ENCODE measurements around the gene BDP1. TPM values are rescaled to one million over a fixed set of nuclear protein-coding genes. Genes with fewer than 3 reads are reported as not detected.

BDP1 gene
- total RNA-seq, 1 donor from 2014 or later = 20.9 TPM

DNA sequence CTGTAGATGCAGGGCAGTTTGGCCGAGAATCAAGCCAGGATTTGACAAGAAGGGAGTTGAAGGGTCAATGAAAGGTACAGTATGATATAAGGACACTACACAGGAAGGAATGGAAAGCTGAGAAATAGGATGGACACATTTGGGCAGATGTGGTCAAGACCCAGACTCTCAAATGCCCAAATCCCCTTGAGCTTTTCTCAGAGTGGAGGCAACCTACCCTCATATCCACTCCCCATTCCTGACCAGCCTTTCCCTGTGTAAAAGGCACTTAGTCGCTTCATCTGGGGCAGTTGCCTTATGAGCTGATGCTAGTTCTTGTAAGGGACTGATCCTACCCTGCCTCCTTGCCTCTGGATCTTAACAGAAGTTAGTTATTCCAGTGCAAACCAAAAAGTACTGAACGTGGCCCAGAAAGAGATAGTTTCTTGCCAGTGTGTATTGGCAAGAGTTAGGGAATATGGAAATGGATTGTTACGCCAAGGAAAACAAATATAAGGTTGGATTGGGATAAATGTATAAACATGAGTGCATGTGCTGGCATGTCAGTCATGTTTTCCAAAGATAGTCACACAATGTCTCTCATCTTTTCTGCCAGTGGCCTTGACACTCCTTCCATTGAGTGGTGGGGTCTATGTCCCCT, 127.6 kb downstream of the BDP1 start:
- peaks cover 2% of the 10 kb centered on the region for H3K27me3 Mint-ChIP-seq (ENCODE audit: unreplicated experiment)
- H3K4me1 Mint-ChIP-seq (ENCODE audit: unreplicated experiment) = peaks cover 3% of the 10 kb centered on the region
- H3K36me3 Mint-ChIP-seq (ENCODE audit: low read depth, unreplicated experiment) = peaks cover 10% of the 10 kb centered on the region

DNA sequence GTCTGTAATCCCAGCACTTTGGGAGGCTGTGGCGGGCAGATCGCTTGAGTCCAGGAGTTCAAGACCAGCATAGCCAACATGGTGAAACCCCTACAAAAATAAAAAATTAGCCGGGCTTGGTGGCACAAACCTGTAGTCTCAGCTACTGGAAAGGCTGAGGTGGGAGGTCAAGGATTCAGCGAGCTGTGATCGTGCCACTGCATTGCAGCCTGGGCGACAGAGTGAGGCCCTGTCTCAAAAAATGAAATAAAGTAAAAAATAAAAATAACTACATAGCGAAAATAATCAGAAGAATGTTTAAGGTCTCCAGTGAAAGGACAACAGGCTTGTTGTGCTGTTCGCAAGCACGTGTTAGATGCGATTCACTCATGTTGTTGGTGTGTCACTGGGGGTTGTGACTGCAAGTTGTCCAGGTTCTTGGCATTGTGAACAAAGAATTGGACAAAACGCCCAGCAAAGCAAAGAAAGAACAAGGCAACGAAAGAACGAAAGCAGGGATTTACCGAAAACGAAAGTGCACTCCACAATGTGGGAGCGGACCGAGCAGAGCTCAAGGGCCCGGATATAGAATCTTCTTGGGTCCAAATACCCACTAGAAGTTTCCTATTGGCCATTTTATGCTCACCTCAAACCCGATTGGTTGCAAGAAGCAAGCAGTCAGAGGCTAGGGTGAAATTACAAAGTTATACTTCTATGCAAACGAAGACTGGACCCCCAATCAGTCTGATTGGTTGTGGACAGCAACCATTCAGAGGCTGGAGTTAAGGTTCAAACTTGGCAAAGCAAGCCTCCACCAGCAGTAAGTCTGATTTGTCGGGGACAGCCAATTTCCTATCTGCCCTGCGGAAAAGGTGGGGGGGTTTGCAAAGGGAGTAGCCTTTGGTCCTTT, 130.8 kb downstream of the BDP1 start:
- TF ChIP-seq, protein P1, sequence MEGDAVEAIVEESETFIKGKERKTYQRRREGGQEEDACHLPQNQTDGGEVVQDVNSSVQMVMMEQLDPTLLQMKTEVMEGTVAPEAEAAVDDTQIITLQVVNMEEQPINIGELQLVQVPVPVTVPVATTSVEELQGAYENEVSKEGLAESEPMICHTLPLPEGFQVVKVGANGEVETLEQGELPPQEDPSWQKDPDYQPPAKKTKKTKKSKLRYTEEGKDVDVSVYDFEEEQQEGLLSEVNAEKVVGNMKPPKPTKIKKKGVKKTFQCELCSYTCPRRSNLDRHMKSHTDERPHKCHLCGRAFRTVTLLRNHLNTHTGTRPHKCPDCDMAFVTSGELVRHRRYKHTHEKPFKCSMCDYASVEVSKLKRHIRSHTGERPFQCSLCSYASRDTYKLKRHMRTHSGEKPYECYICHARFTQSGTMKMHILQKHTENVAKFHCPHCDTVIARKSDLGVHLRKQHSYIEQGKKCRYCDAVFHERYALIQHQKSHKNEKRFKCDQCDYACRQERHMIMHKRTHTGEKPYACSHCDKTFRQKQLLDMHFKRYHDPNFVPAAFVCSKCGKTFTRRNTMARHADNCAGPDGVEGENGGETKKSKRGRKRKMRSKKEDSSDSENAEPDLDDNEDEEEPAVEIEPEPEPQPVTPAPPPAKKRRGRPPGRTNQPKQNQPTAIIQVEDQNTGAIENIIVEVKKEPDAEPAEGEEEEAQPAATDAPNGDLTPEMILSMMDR (IDR thresholded peaks at IDR 0.05; ENCODE audit: unreplicated experiment) = no peak
- Mint-ChIP-seq H3K9me3 (ENCODE audit: unreplicated experiment) (no peaks in the 10 kb centered on the region), H3K4me1 (ENCODE audit: unreplicated experiment) (peaks cover 12% of the 10 kb centered on the region), H3K27me3 (ENCODE audit: unreplicated experiment) (peaks cover 1% of the 10 kb centered on the region), H3K27ac (ENCODE audit: unreplicated experiment) (peak overlapping the region; percentile 85), H3K36me3 (ENCODE audit: low read depth, unreplicated experiment) (peaks cover 14% of the 10 kb centered on the region), H3K4me3 (ENCODE audit: unreplicated experiment) (peak overlapping the region; percentile 95)
- DNase-seq (ENCODE audit: low spot score) = no peak

More for the DNA sequence above, 127.6 kb downstream of the BDP1 start:
- no peak for DNase-seq (ENCODE audit: low spot score)
- Mint-ChIP-seq H3K9me3 (ENCODE audit: unreplicated experiment) (no peaks in the 10 kb centered on the region), H3K27ac (ENCODE audit: unreplicated experiment) (no peak overlapping the region), H3K4me3 (ENCODE audit: unreplicated experiment) (no peak overlapping the region)
- TF ChIP-seq, protein P1 (IDR thresholded peaks at IDR 0.05; ENCODE audit: unreplicated experiment) = no peak

DNA sequence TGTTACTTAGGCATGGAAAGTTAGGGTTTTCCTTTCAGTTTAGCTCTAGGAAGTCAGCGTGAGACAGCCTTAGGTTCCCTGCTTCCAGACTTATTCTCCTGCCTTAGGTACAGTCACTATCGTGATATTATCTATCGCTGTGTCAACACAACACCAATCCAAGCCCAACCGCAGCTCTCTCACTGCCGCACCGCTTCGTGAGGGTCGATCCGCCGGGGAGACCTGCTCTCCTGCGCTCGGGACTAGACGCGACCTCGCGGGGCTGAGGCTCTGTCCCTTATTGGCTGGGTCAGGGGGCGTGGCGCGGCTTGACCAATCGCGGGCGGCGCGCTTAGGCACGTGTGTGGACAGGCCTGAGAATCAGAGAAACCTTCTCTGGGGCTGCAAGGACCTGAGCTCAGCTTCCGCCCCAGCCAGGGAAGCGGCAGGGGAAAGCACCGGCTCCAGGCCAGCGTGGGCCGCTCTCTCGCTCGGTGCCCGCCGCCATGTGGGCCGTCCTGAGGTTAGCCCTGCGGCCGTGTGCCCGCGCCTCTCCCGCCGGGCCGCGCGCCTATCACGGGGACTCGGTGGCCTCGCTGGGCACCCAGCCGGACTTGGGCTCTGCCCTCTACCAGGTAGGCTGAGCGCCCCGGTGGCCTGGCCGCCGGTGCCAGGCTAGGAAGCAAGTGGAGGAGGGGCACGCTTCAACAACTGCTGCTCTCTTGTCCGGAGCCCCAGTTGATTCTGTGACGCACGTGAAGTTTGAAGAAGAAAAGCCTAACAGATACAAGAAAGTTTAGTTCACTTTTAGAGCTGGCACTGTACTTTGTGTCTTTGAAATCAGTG, 131.7 kb downstream of the BDP1 start, which contains the start of gene MCCC2:
Gene MCCC2 (plus strand): TSS at position 400 of the 825 bp plus-strand sequence. CDS start 86 bp downstream, at position 486.
- peaks cover 12% of the 10 kb centered on the region for H3K4me1 Mint-ChIP-seq (ENCODE audit: unreplicated experiment)
- H3K36me3 Mint-ChIP-seq (ENCODE audit: low read depth, unreplicated experiment) = peaks cover 14% of the 10 kb centered on the region
- H3K27ac Mint-ChIP-seq (ENCODE audit: unreplicated experiment) = peak within 1 kb of the TSS; percentile 85
- no peaks in the 10 kb centered on the region for H3K9me3 Mint-ChIP-seq (ENCODE audit: unreplicated experiment)
- peak; percentile 98 for DNase-seq (ENCODE audit: low spot score)
- H3K27me3 Mint-ChIP-seq (ENCODE audit: unreplicated experiment) = peaks cover 1% of the 10 kb centered on the region
- peak within 1 kb of the TSS; percentile 95 for H3K4me3 Mint-ChIP-seq (ENCODE audit: unreplicated experiment)
- TF ChIP-seq, protein P1 (IDR thresholded peaks at IDR 0.05; ENCODE audit: unreplicated experiment) = no peak

DNA sequence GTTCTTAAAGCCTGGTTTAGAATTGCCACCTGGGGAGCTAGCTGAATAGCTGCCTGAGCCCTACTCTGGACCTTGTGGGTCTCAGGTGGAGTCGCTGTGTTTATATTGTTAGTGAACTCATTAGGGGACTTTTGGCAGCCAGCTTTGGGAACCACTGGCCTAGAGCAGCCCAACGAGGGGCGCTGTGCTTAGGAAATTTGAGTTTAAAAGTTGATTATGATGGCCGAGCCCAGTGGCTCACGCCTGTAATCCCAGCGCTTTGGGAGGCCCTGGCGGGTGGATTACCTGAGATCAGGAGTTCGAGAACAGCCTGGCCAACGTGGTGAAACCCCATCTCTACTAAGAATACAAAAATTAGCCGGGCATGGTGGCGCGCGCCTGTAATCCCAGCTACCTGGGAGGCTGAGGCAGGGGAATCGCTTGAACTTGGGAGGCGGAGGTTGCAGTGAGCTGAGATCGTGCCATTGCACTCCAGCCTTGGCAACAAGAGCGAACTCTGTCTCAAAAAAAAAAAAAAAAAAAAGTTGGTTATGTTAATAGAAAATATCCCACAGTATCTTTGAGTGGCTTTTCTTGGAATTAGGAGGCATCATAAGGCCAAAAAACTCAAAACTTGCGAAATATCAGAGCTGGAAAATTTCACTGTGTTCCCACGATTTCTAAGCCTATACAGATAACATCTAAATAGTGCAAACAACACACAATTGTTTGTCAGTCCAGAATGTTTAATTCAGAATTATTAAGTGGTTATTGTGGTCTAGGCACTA, 132.5 kb downstream of the BDP1 start:
- TF ChIP-seq, protein P1 (IDR thresholded peaks at IDR 0.05; ENCODE audit: unreplicated experiment) = no peak
- H3K9me3 Mint-ChIP-seq (ENCODE audit: unreplicated experiment) = no peaks in the 10 kb centered on the region
- peaks cover 10% of the 10 kb centered on the region for H3K36me3 Mint-ChIP-seq (ENCODE audit: low read depth, unreplicated experiment)
- H3K4me3 Mint-ChIP-seq (ENCODE audit: unreplicated experiment) = peak overlapping the region; percentile 91
- H3K27ac Mint-ChIP-seq (ENCODE audit: unreplicated experiment) = no peak overlapping the region
- DNase-seq (ENCODE audit: low spot score) = no peak
- peaks cover 1% of the 10 kb centered on the region for H3K27me3 Mint-ChIP-seq (ENCODE audit: unreplicated experiment)
- peaks cover 12% of the 10 kb centered on the region for H3K4me1 Mint-ChIP-seq (ENCODE audit: unreplicated experiment)

Data from endothelial cell (in vitro differentiated cells).